ENCODE results near the gene INTS2.
A peak's percentile ranks its signal among the peaks of the same experiment; 100 is the strongest.
"Not testable (repeated sequence)": the region's sequence is repeated elsewhere in the genome, so short reads cannot be mapped to it uniquely, and the experiment has no call there.

The INTS2 gene

DNA sequence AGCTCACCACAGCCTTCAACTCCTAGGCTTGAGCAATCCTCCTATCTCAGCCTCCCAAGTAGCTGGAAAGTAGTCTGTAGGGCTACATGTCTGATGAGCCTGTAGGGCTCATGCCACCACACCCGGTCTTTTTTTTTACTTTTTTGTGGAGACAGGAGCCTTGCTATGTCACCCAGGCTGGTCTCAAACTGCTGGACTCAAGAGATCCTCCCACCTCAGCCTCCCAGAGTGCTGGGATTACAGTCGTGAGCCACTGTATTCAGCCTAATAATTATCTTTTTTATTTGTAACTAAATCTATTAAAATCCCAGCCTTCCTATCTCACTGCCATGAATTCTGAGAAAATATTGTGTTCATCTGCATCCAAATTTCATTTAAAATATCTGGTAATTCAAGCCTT lies 79.5 kb downstream of the INTS2 start:
- no peak for DNase-seq

DNA sequence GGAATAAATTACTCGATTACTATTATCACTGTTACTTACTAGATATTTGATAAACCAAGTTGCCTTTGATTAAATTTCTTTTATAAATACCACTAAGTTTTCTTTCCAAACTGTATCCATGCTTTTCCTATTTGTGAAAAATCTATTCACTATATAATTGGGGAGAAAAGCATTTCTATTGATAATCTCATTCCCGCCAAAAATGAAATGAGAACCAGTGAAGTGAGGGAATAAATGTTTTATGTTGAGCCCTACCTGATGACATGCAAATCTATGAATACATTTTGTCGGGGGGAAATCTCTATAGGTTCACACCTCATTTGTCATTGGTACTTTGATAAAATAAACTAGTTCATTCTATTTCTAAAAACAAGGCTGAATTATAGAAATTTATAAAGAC lies 80.1 kb downstream of the INTS2 start:
- DNase-seq: no peak

DNA sequence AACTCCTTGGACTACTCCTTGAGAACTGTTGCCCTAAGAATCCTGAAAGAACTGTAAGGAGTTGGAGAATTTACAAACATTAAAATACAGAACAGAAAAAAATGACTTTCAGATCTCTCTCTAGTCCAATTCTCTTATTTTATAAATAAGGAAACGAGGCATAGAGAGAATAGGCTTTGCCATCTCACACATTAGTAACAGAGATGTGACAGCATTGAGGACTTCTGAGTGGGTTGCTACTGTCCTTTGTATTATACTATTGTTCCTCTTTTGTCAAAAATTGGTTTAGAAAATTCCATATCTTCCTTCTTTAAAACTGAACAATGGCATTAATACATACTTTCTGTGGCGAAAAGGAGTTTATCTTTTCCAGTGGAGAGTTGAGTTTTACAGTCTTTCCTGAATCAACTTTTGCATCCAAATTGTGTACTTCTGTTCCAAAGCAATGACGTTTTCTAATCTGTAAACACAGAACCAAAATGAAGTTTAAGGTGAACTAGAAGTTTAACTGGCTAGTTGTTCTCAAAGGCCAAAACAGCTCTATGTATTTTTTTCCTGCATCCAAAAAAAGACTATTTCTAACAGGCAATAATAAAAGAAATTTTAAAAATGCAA lies 80.9 kb downstream of the INTS2 start:
- DNase-seq: no peak

- DNase-seq: no peak
Measured at GRCh38 chr17:61846088-61846487, 81.7 kb downstream of the INTS2 start.

DNA sequence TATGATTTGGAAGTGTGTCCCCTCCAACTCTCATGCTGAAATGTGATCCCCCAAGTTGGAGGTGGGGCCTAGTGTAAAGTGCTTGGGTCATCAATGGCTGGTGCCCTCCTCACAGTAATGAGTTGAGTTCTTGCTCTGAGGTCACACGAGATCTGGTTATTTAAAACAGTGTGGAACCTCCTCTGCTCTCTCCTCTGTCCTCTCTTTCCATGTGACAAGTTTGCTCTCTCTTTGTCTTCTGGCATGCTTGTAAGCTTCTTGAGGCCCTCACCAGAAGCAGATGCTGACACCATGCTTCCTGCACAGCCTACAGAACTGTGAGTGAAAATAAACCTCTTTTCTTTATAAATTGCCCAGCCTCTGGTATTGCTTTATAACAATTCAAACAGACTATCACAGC lies 84.3 kb downstream of the INTS2 start:
- DNase-seq: no peak

GRCh38 chr17:61842899-61843298 lies 84.9 kb downstream of the INTS2 start:
- no peak for DNase-seq

DNA sequence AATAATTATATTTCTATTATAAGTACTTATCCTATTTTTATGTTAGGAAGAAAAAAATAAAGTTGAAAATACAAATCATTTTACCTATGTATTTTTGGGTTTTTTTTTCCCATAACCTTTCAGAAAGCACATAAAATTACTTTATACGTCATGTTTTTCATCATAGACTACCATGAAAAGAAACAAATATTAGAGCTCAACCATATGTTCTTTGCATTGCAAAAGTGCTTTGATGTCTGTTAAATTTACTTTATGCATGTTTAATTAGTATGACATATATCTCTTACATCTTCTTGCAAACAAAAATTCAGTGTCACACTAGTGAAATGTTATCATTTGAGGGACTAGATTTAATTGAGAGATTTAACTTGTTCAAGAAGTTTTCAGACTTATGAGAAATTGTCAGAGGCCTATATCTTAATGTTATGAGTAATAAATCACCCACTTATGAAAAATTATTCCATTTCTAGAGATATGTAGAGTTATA lies 88.4 kb downstream of the INTS2 start:
- DNase-seq: no peak

DNA sequence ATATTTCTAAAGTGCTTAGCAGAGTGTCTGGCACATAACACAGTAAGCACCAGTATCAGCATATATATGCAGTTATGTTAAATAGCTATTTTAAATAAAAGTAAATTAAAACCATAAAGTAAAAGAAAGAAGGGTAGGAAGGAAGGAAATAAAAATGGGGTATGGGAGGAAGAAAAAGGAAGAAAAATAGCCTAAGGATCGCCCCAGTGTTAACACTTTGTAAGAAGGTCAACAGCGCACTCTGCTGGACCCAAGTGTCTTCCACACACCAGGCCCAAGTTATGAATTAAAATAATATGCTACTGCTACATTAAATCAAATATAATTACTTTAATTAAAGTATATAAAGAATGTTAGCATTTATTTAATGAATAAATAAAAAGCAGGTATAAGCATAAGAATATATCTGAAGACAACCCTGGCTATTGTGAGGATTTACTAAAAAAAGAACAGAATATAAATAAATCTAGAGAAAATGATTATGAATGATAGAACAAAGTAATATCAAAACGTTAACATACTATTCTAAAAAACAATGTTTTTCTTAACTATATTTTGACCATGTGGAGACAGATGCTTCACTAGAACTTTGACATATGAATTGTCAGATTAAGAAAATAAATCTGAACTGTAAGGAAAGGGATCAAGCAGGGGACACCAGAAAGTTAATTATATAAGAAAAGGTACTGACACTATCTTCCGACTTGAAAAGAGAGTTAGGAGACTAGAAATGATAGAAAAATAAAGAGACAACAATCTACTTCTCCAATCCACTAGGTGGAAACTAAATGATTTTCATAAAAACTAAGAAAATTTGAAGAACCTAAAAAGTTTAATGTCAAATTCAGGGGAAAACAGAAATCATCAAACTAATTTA lies 90.4 kb downstream of the INTS2 start:
- DNase-seq: peak in 1 of 2 experiments; percentile 50

- DNase-seq: no peak
Measured at GRCh38 chr17:61836266-61837174, 91.3 kb downstream of the INTS2 start.

DNA sequence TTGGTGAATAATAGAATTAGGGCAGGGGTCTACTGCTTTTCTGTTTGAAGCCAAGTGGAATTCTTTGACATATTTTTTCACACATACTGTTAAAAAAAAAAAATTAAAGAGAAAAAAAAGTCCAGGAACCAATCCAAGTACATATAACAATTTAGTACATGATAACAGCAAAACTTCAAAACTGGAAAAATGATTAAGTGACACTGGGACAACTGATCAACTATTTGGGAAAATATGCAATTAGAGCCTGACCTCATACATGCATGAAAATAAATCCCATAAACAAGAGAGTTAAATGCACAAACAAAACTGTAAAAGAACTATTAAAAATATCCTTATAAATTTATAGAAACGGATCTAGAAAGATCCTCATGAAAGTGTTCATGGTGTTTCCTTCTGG lies 92.2 kb downstream of the INTS2 start:
- no peak for DNase-seq

DNA sequence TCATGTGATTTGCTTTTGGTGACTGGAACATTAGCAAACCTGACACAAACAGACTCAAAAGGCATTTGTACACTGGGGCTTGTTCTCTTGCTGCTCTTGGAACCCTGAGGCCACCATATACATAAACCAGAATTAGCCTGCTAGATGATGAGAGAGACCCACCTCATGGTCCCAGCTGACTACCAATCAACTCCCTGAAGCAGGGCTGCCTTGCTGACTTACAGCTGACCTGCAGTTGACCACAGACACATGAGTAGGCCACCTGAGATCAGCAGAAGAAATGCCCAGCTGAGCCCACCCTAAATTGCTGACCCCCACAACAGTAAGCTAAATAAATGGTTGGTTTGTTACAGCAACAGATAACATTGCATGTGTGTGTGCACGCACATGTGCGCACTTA lies 93.2 kb downstream of the INTS2 start:
- no peak for DNase-seq

DNA sequence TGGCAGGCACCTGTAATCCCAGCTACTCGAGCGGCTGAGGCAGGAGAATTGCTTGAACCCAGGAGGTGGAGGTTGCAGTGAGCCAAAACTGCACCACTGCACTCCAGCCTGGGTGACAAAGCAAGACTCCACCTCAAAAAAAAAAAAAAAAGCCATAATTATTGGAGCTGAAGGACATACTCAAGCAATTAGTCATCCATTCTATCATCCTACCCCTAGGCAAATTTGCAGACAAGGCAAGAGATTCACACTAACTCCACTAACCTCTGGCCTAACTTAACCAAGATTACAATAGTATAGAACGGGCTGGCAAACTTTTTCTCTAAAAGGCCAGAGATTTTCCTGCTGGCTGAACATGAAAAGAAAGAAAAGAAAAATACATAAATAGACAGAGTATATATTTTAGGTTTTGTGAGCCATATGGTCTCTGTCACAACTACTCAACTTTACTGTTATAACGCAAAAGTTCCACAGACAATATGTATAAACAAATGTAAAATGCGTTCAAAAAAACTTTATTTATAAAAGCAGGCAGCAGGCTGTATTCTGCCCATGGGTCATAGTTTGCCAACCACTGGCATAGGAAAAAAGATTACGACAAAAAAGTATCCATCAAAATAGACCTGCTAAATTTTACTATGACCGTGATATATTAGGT lies 94.1 kb downstream of the INTS2 start:
- peak; percentile 56 to 89 for DNase-seq

- DNase-seq: no peak
Measured at GRCh38 chr17:61832463-61832862, 95.3 kb downstream of the INTS2 start.

GRCh38 chr17:61831099-61831498 lies 96.7 kb downstream of the INTS2 start:
- no peak for DNase-seq

GRCh38 chr17:61828694-61829093 lies 99.1 kb downstream of the INTS2 start:
- DNase-seq: no peak

DNA sequence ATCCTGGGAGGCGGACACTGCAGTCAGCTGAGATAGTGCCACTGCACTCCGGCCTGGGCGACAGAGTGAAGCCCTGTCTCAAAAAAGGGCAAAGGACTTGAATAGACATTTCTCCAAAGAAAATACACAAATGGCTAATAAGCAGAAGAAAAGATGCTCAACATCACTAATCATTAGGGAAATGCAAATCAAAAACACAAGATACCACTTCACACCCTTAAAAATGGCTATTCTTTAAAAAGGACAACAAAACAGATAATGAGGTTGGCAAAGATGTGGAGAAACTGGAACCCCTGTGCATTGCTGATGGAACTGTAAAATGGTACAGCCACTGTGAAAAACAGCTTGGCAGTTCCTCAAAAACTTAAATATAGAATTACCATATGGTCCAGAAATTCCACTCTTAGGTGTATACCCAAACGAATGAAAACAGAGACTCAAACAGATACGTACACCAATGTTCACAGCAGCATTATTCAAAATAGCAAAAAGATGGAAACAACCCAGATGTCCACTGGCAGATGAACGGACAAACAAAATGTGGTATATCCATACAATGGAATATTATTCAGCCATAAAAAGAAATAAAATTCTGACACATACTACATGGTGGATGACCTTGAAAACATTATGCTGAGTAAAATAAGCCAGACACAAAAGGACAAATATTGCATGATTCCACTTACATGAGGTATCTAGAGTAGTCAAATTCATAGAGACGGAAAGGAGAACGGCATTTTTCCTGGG lies 100.0 kb downstream of the INTS2 start:
- DNase-seq: no peak

- DNase-seq: not testable (repeated sequence)
Measured at GRCh38 chr17:61826866-61827265, 100.9 kb downstream of the INTS2 start.

GRCh38 chr17:61826198-61826597 lies 101.6 kb downstream of the INTS2 start:
- DNase-seq: not testable (repeated sequence)

- DNase-seq: no peak
Measured at GRCh38 chr17:61825448-61826137, 102.2 kb downstream of the INTS2 start.

DNA sequence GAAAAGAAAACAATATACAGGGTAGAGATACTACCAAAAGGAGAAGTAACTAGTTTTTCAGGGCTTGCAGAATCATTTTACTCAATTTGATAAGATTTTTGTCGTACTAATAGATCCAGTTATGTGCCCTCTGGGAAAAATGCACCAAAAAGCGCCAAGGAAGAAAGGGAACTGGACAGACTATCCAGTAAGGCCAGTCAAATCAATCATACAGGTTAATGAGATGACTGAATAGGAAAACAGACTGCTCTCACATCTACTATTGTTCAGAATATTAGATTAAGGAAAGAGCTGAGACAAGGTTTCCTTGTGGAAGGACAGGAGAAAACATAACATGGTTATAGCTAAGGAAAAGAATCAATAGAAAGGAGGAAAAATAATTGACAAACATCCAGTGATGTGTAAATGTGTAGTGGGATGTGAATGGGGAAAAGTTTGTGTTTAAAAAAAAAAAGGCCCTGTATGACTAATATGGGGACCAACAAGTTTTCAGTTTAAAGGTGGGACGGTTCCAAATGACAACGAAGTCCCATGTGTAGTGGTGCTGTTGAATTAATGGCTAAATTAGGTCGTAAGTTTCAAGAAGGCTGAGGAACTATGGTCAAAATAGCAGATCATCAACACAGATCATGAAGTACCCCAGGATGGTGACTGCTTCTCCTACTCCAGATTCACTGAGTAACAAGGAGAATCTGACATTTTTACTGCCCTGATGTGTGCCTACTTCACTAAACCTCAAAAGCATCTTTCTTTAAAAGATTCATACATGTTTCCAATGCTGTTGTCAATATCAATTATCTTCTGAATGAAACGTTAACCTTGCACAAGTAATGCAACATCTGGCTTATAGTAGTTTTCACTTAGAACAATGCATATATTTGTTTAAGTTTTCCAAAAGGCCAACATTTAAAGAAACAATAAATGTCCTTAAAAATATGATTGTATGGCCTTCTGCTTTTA lies 105.2 kb downstream of the INTS2 start:
- no peak for DNase-seq
